Measurements from ENCODE around the gene MYBBP1A.

MYBBP1A gene

GRCh38 chr17:4550534-4551039 lies 4.6 kb downstream of the MYBBP1A start:
- TF ChIP-seq, protein P1, sequence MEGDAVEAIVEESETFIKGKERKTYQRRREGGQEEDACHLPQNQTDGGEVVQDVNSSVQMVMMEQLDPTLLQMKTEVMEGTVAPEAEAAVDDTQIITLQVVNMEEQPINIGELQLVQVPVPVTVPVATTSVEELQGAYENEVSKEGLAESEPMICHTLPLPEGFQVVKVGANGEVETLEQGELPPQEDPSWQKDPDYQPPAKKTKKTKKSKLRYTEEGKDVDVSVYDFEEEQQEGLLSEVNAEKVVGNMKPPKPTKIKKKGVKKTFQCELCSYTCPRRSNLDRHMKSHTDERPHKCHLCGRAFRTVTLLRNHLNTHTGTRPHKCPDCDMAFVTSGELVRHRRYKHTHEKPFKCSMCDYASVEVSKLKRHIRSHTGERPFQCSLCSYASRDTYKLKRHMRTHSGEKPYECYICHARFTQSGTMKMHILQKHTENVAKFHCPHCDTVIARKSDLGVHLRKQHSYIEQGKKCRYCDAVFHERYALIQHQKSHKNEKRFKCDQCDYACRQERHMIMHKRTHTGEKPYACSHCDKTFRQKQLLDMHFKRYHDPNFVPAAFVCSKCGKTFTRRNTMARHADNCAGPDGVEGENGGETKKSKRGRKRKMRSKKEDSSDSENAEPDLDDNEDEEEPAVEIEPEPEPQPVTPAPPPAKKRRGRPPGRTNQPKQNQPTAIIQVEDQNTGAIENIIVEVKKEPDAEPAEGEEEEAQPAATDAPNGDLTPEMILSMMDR (IDR thresholded peaks at IDR 0.05; ENCODE audit: low read depth, low read length) = no peak
- no peak for DNase-seq (ENCODE audit: low read depth in 2 of 2)
- H3K4me3 ChIP-seq (replicated peaks in 1 of 2; ENCODE audit: low read depth in 2 of 2, low read length in 2 of 2) = no peak overlapping the region

DNA sequence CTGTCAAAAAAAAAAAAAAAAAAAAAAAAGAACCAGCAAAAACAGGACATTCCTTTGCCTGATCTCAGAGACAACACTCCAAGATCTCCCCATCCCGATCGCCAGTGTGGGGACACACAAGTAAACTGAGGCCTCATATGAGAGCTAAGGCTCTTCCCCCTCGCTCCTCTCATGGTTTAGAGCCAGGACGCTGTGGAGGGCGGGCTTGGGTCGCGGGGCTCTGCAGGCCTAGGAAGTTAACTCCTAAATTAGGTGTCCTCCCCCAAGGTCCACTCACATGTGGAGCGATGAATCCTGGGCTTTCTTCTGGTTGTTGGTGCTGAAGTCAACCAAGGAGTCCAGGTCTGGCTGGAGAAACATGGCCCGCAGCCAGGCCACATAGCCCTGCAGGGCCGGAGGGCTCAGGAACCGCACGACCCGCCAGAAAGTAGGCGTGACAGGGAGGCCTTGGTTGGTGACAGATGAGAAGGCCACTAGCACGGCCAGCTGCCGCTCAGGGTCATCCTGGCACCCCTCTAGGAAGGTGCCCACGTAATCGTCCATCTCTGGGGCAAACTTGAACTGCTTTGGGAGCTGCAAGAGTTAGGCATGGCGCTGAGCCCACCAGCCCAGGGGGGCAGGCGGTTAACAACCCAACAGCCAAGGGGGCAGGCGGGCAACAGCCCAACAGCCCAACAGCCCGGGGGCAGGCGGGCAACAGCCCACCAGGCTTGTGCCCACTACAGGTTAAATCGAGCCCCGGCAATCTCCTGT lies 5.2 kb downstream of the MYBBP1A start:
- no peak overlapping the region for H3K4me3 ChIP-seq (replicated peaks in 1 of 2; ENCODE audit: low read depth in 2 of 2, low read length in 2 of 2)
- DNase-seq (ENCODE audit: low read depth in 2 of 2) = no peak
- TF ChIP-seq, protein P1 (IDR thresholded peaks at IDR 0.05; ENCODE audit: low read depth, low read length) = no peak

GRCh38 chr17:4548721-4549531 lies 6.3 kb downstream of the MYBBP1A start:
- TF ChIP-seq, protein P1 (IDR thresholded peaks at IDR 0.05; ENCODE audit: low read depth, low read length) = no peak
- no peak for DNase-seq (ENCODE audit: low read depth in 2 of 2)

DNA sequence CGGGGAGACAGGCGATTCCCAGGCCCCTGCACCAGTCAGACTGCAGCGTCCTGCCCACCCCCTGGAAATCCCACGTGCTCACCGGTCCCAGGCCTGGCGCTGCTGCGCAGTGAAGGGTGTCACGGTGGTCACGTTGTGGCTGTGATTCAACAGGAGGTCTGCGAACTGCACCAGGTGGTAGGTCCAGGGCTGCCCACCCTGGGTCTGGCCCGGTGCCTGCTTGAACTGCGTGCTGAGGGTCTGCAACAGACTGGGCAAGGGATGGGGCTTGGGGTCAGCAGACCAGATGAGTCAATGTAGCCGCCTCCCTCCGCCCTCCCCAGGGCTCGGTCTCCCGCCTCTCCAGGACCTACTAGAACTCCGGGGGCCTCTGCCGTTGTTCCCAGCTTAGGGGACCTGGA lies 7.1 kb downstream of the MYBBP1A start:
- no peak overlapping the region for H3K4me3 ChIP-seq (replicated peaks in 1 of 2; ENCODE audit: low read depth in 2 of 2, low read length in 2 of 2)
- TF ChIP-seq, protein P1 (IDR thresholded peaks at IDR 0.05; ENCODE audit: low read depth, low read length) = no peak
- no peak for DNase-seq (ENCODE audit: low read depth in 2 of 2)

More at GRCh38 chr17:4548721-4549531, 6.3 kb downstream of the MYBBP1A start:
- no peak overlapping the region for H3K4me3 ChIP-seq (replicated peaks in 1 of 2; ENCODE audit: low read depth in 2 of 2, low read length in 2 of 2)

- H3K4me3 ChIP-seq (replicated peaks in 1 of 2; ENCODE audit: low read depth in 2 of 2, low read length in 2 of 2) = no peak overlapping the region
- TF ChIP-seq, protein P1 (IDR thresholded peaks at IDR 0.05; ENCODE audit: low read depth, low read length) = no peak
- DNase-seq (ENCODE audit: low read depth in 2 of 2) = no peak
These were observed 7.9 kb downstream of the MYBBP1A start for GRCh38 chr17:4547118-4547906.

DNA sequence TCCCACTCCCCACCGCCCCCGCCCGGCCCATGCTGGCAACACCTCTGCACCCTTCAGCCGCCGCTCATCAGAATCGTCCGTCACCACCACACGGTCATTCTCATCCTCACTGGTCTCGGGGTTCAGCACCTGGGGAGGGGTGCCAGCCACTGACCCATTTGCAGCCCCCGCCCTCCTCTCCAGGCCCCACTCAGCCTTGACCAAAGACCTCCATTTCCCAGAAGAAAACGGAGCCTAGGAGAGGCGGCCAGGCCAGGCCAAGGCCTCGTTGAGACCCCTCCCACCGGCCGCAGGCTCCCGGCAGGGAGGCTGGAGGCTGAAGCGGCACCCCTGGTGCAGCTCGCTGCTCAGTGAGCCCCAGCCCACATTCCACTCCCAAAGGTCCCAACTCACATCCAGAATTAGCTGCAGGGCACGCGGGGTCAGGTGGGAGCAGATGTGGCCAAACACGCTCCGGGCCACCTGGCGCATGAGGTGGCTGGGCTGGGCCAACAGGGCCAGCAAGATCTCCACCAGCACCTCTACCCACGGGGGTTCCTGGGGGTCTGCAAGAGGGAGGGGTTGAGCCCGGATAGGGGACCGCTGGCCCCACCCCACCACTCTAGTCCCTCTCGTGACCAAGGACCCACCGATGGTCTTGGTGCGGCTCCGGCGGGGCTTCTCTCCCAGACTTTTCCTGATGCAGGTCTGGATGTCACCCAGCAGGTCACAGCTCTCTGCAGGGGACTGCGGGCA lies 9.8 kb downstream of the MYBBP1A start:
- TF ChIP-seq, protein P1 (IDR thresholded peaks at IDR 0.05; ENCODE audit: low read depth, low read length) = no peak
- DNase-seq (ENCODE audit: low read depth in 2 of 2) = no peak
- H3K4me3 ChIP-seq (replicated peaks in 1 of 2; ENCODE audit: low read depth in 2 of 2, low read length in 2 of 2) = no peak overlapping the region

Measured in cardiac fibroblast (primary cell).